H1 (cell line): Measurements from ENCODE around the gene DUSP7.

Experiments used
- GTF2F1 ChIP-seq: IDR thresholded peaks from 2 replicates; pipeline ENCODE4 v1.6.1; 2012; ENCODE audit warnings: low read depth, low read length, improper control_type of control experiment, borderline replicate concordance
- JUND ChIP-seq: IDR thresholded peaks from 2 replicates; pipeline ENCODE4 v1.6.1; 2011; ENCODE audit warnings: mild to moderate bottlenecking, improper control_type of control experiment, low read length
- POLR2A ChIP-seq, 2 experiments: IDR thresholded peaks; 1 replicate in 1 of 2; 2 replicates in 1 of 2; pipeline ENCODE4 v1.6.1; 2011; ENCODE audit warnings: low read depth in 2 of 2, low read length in 2 of 2, mild to moderate bottlenecking in 2 of 2; ENCODE audit errors: control extremely low read depth in 1 of 2
- POLR2AphosphoS5 ChIP-seq: IDR thresholded peaks from 2 replicates; pipeline ENCODE4 v1.6.1; 2011; ENCODE audit warnings: low read depth, low read length
- TF ChIP-seq, protein P1 (sequence below): IDR thresholded peaks from 2 replicates; pipeline ENCODE4 v1.6.1; 2011; ENCODE audit warnings: low read depth, mild to moderate bottlenecking, low read length; ENCODE audit not compliant: insufficient read depth
- TF ChIP-seq, protein P2 (sequence below): IDR thresholded peaks from 2 replicates; pipeline ENCODE4 v1.6.1; 2011; ENCODE audit warnings: low read length, improper control_type of control experiment
- TF ChIP-seq, protein P3 (sequence below), 3 experiments: IDR thresholded peaks; 1 replicate in 2 of 3; 2 replicates in 1 of 3; pipeline versions ENCODE4 v1.5.1 to v1.6.1; 2011; ENCODE audit warnings: low read length in 3 of 3, mild to moderate bottlenecking in 3 of 3, inconsistent platforms in 2 of 3, low read depth in 1 of 3, moderate library complexity in 1 of 3; ENCODE audit not compliant: insufficient read depth in 1 of 3; ENCODE audit errors: control extremely low read depth in 1 of 3
- TF ChIP-seq, protein P4 (sequence below): IDR thresholded peaks from 2 replicates; pipeline ENCODE4 v1.6.1; 2012; ENCODE audit warnings: inconsistent platforms

DNA sequence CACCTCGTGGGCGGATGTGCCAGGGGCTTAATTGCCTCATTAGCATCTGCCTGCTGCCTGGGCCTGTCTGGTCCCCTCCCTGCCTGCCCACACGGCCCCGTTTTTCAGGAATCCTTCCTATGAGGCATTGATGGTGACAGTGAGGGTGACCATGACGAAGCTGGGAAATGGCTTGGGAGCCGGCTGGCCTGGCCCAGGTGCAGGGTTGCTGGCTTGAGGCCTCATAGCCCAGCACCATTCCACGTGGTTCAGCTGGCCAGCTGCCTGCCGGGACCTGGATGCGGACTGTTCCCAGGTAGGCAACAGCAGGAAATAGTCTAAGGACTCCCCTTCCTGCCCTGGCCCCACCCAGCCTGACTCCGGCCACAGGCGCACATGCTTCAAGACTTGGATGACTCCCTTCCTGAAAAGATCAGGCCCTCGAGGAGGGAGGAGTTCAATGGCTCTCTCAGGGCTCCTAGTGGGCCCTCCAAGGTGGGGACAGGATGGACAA, 8.9 kb upstream of the DUSP7 start:
- TF ChIP-seq POLR2A (IDR thresholded peaks at IDR 0.05; ENCODE audit: control extremely low read depth in 1 of 2, low read depth in 2 of 2, low read length in 2 of 2) (no peak), POLR2AphosphoS5 (no peak), GTF2F1 (no peak), JUND (no peak)
- TF ChIP-seq, protein P1, sequence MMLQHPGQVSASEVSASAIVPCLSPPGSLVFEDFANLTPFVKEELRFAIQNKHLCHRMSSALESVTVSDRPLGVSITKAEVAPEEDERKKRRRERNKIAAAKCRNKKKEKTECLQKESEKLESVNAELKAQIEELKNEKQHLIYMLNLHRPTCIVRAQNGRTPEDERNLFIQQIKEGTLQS = no peak
- TF ChIP-seq, protein P2, sequence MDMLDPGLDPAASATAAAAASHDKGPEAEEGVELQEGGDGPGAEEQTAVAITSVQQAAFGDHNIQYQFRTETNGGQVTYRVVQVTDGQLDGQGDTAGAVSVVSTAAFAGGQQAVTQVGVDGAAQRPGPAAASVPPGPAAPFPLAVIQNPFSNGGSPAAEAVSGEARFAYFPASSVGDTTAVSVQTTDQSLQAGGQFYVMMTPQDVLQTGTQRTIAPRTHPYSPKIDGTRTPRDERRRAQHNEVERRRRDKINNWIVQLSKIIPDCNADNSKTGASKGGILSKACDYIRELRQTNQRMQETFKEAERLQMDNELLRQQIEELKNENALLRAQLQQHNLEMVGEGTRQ = no peak
- TF ChIP-seq, protein P3, sequence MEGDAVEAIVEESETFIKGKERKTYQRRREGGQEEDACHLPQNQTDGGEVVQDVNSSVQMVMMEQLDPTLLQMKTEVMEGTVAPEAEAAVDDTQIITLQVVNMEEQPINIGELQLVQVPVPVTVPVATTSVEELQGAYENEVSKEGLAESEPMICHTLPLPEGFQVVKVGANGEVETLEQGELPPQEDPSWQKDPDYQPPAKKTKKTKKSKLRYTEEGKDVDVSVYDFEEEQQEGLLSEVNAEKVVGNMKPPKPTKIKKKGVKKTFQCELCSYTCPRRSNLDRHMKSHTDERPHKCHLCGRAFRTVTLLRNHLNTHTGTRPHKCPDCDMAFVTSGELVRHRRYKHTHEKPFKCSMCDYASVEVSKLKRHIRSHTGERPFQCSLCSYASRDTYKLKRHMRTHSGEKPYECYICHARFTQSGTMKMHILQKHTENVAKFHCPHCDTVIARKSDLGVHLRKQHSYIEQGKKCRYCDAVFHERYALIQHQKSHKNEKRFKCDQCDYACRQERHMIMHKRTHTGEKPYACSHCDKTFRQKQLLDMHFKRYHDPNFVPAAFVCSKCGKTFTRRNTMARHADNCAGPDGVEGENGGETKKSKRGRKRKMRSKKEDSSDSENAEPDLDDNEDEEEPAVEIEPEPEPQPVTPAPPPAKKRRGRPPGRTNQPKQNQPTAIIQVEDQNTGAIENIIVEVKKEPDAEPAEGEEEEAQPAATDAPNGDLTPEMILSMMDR (IDR thresholded peaks at IDR 0.05; ENCODE audit: control extremely low read depth in 1 of 3, insufficient read depth in 1 of 3, low read depth in 1 of 3, low read length in 3 of 3) = no peak
- TF ChIP-seq, protein P4, sequence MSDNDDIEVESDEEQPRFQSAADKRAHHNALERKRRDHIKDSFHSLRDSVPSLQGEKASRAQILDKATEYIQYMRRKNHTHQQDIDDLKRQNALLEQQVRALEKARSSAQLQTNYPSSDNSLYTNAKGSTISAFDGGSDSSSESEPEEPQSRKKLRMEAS = no peak
